CD4-positive, alpha-beta T cell (primary cell): Measurements from ENCODE around the gene RABL3. TPM values are rescaled to one million over a fixed set of nuclear protein-coding genes. Genes with fewer than 3 reads are reported as not detected.

Source experiments
- ATAC-seq: fragments of 200-7000 bp; cut with Tn5 transposase; one replicate; pipeline ENCODE4 v1.10.0; 2022; ENCODE audit warnings: mild to moderate bottlenecking; ENCODE audit not compliant: poor library complexity
- CTCF ChIA-PET: fragments of 350-600 bp; sonication (Branson Sonifier 250); formaldehyde crosslinking; loops from one replicate; lab custom pipeline; 2021; ENCODE audit warnings: antibody characterized with exemption, inconsistent platforms; lab: Charles Lee
- POLR2A ChIA-PET: fragments of 350-600 bp; sonication (Branson Sonifier 250); formaldehyde crosslinking; loops from one replicate; lab custom pipeline; 2021; ENCODE audit warnings: antibody characterized with exemption, inconsistent platforms; lab: Charles Lee
- DNase-seq, 14 experiments: peaks; one replicate each; pipeline ENCODE4 v3.0.0-alpha.2; 2013 to 2020; ENCODE audit warnings: mixed read lengths in 2 of 14
- H3K27ac ChIP-seq, 2 donors: one replicate each; pipeline versions ENCODE4 v1.5.1 to v1.7.0; 2013; ENCODE audit warnings: low read length in 2 of 2, low read depth in 1 of 2, mild to moderate bottlenecking in 1 of 2
- H3K27me3 ChIP-seq, 2 experiments: 1 replicate in 1 of 2; 2 replicates in 1 of 2; pipeline versions ENCODE4 v1.6.1 to v1.7.0; 2013; ENCODE audit warnings: low read length in 2 of 2, control low read depth in 1 of 2, mild to moderate bottlenecking in 1 of 2, moderate library complexity in 1 of 2; ENCODE audit not compliant: insufficient read depth in 2 of 2, control insufficient read depth in 1 of 2
- H3K36me3 ChIP-seq: one replicate; pipeline ENCODE4 v1.6.1; 2013; ENCODE audit warnings: low read length, control low read depth; ENCODE audit not compliant: insufficient read depth
- H3K4me1 ChIP-seq: one replicate; pipeline ENCODE4 v1.6.1; 2013; ENCODE audit warnings: low read length, control low read depth; ENCODE audit not compliant: insufficient read depth
- H3K4me3 ChIP-seq: one replicate; pipeline ENCODE4 v1.5.1; 2013; ENCODE audit warnings: mild to moderate bottlenecking, low read length, moderate library complexity
- H3K9me3 ChIP-seq, 2 experiments: 1 replicate in 1 of 2; 2 replicates in 1 of 2; pipeline versions ENCODE4 v1.6.1 to v1.7.0; 2013; ENCODE audit warnings: low read length in 2 of 2, mild to moderate bottlenecking in 2 of 2, control low read depth in 1 of 2, moderate library complexity in 1 of 2; ENCODE audit not compliant: control insufficient read depth in 1 of 2, insufficient read depth in 1 of 2
- H3K27ac Mint-ChIP-seq: one replicate; pipeline ENCODE4 v1.8.0; 2020; ENCODE audit warnings: mixed read lengths
- H3K27me3 Mint-ChIP-seq: one replicate; pipeline ENCODE4 v1.8.0; 2021; ENCODE audit warnings: mixed read lengths
- H3K36me3 Mint-ChIP-seq: one replicate; pipeline ENCODE4 v1.8.0; 2021; ENCODE audit warnings: low read depth, mixed read lengths
- H3K4me1 Mint-ChIP-seq: one replicate; pipeline ENCODE4 v1.8.0; 2021; ENCODE audit warnings: low read depth, mixed read lengths
- H3K4me3 Mint-ChIP-seq: one replicate; pipeline ENCODE4 v1.8.0; 2020; ENCODE audit warnings: mild to moderate bottlenecking, mixed read lengths
- H3K9me3 Mint-ChIP-seq: one replicate; pipeline ENCODE4 v1.8.0; 2020; ENCODE audit warnings: mixed read lengths
- intact Hi-C, 2 experiments: fragments of 100-400 bp; cut with DNase I in 1 of 2; cut with micrococcal nuclease in 1 of 2; formaldehyde crosslinking; loops; one replicate each; pipeline versions ENCODE4 v1.15.1 to v1.9.0; 2023 to 2025; cut with DNase I, micrococcal nuclease
- total RNA-seq, 174 experiments: library from RNA in 2 of 174; stranded (reverse) in 2 of 174; gene quantifications; one replicate each; pipeline ENCODE4 v1.2.3 and lab custom pipeline; 2021 to 2026
- TF ChIP-seq, protein P1 (sequence below): fragments of 200-600 bp; IDR thresholded peaks from one replicate; pipeline ENCODE4 v1.8.0; 2022; ENCODE audit warnings: antibody characterized with exemption, mild to moderate bottlenecking

Gene RABL3
- total RNA-seq, 2 experiments from 2014 or later: 12.9 to 13.6 TPM

DNA sequence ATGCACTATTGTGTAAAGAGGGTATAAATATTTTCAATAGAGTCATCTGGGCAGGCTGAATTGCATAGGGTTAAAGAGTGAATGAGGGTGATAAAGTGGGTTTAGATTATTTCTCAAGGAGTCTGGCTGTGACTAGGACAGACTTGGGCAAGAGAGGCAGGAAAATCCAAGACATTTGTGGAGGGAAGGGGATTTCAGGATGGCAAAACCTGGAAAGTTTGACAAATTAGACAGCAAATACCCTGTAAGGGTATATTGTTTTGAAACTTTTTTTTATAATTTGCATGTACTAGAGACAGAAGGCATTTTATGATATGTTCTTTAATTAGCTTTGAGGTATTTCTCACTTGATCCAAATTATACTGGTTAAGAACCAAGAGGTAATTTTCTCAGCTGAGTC lies 77.4 kb downstream of the RABL3 start:
- no peak overlapping the region for H3K4me3 ChIP-seq
- no peaks in the 10 kb centered on the region for H3K4me1 Mint-ChIP-seq
- no peaks in the 10 kb centered on the region for H3K9me3 ChIP-seq
- no peaks in the 10 kb centered on the region for H3K4me1 ChIP-seq
- peaks cover 8% of the 10 kb centered on the region for H3K27me3 Mint-ChIP-seq
- DNase-seq (no peak), ATAC-seq (no peak)
- H3K27ac ChIP-seq: no peak overlapping the region
- H3K27me3 ChIP-seq: no peaks in the 10 kb centered on the region
- TF ChIP-seq, protein P1, sequence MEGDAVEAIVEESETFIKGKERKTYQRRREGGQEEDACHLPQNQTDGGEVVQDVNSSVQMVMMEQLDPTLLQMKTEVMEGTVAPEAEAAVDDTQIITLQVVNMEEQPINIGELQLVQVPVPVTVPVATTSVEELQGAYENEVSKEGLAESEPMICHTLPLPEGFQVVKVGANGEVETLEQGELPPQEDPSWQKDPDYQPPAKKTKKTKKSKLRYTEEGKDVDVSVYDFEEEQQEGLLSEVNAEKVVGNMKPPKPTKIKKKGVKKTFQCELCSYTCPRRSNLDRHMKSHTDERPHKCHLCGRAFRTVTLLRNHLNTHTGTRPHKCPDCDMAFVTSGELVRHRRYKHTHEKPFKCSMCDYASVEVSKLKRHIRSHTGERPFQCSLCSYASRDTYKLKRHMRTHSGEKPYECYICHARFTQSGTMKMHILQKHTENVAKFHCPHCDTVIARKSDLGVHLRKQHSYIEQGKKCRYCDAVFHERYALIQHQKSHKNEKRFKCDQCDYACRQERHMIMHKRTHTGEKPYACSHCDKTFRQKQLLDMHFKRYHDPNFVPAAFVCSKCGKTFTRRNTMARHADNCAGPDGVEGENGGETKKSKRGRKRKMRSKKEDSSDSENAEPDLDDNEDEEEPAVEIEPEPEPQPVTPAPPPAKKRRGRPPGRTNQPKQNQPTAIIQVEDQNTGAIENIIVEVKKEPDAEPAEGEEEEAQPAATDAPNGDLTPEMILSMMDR: no peak
- H3K27ac Mint-ChIP-seq: no peak overlapping the region
- H3K9me3 Mint-ChIP-seq: no peaks in the 10 kb centered on the region
- intact Hi-C loops: no loop called here
- ChIA-PET CTCF (no interaction called here), POLR2A (no interaction called here)
- no peaks in the 10 kb centered on the region for H3K36me3 Mint-ChIP-seq
- no peak overlapping the region for H3K4me3 Mint-ChIP-seq
- H3K36me3 ChIP-seq: no peaks in the 10 kb centered on the region

DNA sequence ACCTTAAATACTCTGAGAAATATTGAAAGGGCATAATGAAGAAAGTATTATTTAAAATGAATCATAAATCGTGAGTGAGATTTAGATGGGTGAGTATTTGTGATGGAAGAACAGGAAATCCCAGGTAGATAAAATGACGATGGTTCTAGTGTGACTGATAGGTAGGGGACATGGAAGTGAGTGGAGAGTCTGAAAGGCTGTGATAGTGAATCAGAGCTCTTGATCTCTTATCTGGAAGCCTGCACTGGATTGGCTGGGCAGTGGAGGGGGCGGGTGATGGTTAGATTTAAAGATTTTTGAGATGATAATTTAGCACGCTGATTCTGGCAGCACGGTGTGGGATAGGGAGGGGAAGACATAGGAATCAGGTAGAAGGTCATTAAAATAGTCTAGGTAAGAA lies 80.4 kb downstream of the RABL3 start:
- CTCF ChIA-PET: no interaction called here
- H3K4me1 Mint-ChIP-seq: no peaks in the 10 kb centered on the region
- peaks cover 0 to 4% of the 10 kb centered on the region in 2 experiments for H3K9me3 ChIP-seq
- ATAC-seq (no peak), DNase-seq (no peak)
- no peaks in the 10 kb centered on the region for H3K4me1 ChIP-seq
- H3K4me3 Mint-ChIP-seq: no peak overlapping the region
- no peak overlapping the region for H3K27ac Mint-ChIP-seq
- POLR2A ChIA-PET: no interaction called here
- peaks cover 8% of the 10 kb centered on the region for H3K27me3 Mint-ChIP-seq
- TF ChIP-seq, protein P1: no peak
- no peak overlapping the region for H3K27ac ChIP-seq
- no peaks in the 10 kb centered on the region for H3K27me3 ChIP-seq
- no peaks in the 10 kb centered on the region for H3K36me3 Mint-ChIP-seq
- no peak overlapping the region for H3K4me3 ChIP-seq
- intact Hi-C loops: no loop called here
- H3K36me3 ChIP-seq: no peaks in the 10 kb centered on the region
- no peaks in the 10 kb centered on the region for H3K9me3 Mint-ChIP-seq

DNA sequence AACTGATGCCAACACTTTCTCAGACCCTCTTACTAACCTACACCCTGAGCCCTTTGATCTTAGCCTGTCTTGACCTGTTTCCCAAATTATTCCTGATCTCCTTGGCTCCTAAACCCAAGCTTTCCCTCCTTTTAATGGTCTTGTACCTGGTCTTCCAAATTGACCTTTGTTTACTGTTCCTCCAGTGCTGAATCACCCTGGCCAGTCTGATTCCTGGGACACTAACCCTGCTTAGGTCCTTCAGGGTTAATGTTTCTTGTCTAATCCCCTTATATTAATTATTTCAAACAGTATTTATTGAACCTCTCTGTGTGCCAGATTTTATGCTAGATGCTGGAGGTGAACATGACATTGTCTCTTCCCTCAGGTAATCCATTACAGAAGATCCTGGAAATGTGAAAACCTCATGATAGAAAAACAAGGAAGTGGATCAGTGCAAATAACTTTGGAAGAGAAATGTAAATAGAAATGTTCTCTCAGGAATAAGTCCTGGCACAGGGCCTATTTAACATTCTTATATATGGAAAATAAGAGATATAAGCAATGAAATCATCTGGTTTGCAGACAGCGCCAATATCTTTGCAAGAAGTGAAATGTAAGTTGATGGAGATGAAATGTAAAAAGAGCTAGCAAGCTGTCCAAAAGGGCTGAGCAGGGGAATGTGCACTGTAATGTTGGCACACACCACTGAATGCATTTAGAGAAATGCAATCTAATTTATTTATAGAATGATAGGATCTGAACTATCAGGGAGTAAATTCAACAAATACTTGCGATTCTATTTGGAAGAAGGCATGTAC lies 81.0 kb downstream of the RABL3 start:
- Histone ChIP-seq H3K9me3 (peaks cover 0 to 4% of the 10 kb centered on the region in 2 experiments), H3K27ac (no peak overlapping the region), H3K36me3 (no peaks in the 10 kb centered on the region), H3K27me3 (no peaks in the 10 kb centered on the region), H3K4me1 (no peaks in the 10 kb centered on the region), H3K4me3 (no peak overlapping the region)
- ChIA-PET POLR2A (no interaction called here), CTCF (no interaction called here)
- intact Hi-C loops: no loop called here
- no peaks in the 10 kb centered on the region for H3K4me1 Mint-ChIP-seq
- H3K27ac Mint-ChIP-seq: no peak overlapping the region
- TF ChIP-seq, protein P1: no peak
- H3K36me3 Mint-ChIP-seq: no peaks in the 10 kb centered on the region
- ATAC-seq (no peak), DNase-seq (no peak)
- no peak overlapping the region for H3K4me3 Mint-ChIP-seq
- H3K27me3 Mint-ChIP-seq: peaks cover 8% of the 10 kb centered on the region
- no peaks in the 10 kb centered on the region for H3K9me3 Mint-ChIP-seq
